Esophagus muscularis mucosa (tissue), 4 donors: ENCODE data around the gene RAD51B.

Source experiments
- CTCF ChIP-seq, 3 experiments: fragments of 200-600 bp in 2 of 3; fragments of 450-650 bp in 1 of 3; sonication (generic) in 2 of 3; IDR thresholded peaks; one replicate each; pipeline ENCODE4 v1.5.1; 2017 to 2019; ENCODE audit warnings: antibody characterized with exemption in 3 of 3, mild to moderate bottlenecking in 2 of 3, moderate library complexity in 1 of 3
- EP300 ChIP-seq: sonication (generic); formaldehyde crosslinking; IDR thresholded peaks from one replicate; pipeline ENCODE4 v1.6.1; 2017; ENCODE audit warnings: antibody characterized with exemption
- POLR2A ChIP-seq: fragments of 450-650 bp; IDR thresholded peaks from one replicate; pipeline ENCODE4 v1.6.1; 2017; ENCODE audit warnings: antibody characterized with exemption, moderate library complexity, mild to moderate bottlenecking, low read depth
- POLR2AphosphoS5 ChIP-seq, 2 donors: sonication (generic); formaldehyde crosslinking; IDR thresholded peaks; one replicate each; pipeline ENCODE4 v1.6.1; 2017; ENCODE audit warnings: antibody characterized with exemption in 2 of 2

- TF ChIP-seq POLR2A, result no peak
- no peak for TF ChIP-seq CTCF (IDR thresholded peaks at IDR 0.05)
- no peak for TF ChIP-seq EP300
- TF ChIP-seq POLR2AphosphoS5 (IDR thresholded peaks at IDR 0.05), result peak in 1 of 2 donors; percentile 64
Measured at GRCh38 chr14:68667313-68667791, 847.8 kb downstream of the RAD51B start.
